Measurements from ENCODE around the gene PADI4. TPM values are rescaled to one million over a fixed set of nuclear protein-coding genes. Genes with fewer than 3 reads are reported as not detected.

The PADI4 gene
- total RNA-seq, 1 donor = 8.2 TPM

DNA sequence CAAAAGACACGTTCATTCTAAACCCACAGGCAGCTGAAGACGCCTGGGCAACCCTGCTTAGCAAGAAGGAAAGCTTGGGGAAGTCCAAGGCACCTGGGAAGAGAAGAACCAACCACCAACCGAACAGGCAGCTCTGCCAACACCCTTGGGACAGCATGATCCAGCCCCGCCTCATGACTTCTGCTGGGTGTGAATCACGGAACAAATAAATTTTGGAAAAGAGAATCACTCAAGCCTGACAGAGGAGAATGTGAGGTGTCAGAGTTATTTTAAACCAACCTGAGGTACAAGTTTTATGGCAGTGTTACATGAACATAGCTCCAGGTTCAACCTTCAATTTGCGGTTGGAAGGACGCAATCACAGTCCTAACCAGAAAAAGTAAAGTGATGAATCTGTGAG is 10.0 kb upstream of the PADI4 start:
- Histone ChIP-seq H3K9me3 (ENCODE audit: low read depth, low read length) (no peaks in the 10 kb centered on the region), H3K4me1 (ENCODE audit: insufficient read depth, low read length) (peaks cover 5% of the 10 kb centered on the region), H3K4me3 (ENCODE audit: low read length) (no peak overlapping the region), H3K27me3 (ENCODE audit: insufficient read depth, low read length) (peaks cover 2% of the 10 kb centered on the region)

DNA sequence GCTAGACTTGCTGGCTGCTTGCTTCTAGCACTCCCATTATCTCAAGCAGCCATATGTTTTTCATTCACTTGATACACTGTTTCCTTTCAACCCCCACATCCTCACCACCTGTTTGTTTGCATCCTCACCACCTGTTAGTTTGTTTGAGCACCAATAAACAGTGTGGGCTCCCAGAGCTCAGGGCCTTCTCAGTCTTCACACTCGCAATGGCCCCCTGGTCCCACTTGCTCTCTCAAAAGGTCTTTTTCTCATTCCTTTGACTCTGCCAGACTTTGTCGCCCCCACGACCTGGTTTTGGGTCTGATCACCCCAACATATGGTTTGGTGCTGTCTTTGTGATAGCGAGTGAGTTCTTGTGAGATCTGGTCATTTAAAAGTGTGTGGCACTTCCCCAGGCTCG is 6.2 kb upstream of the PADI4 start:
- H3K4me1 ChIP-seq (ENCODE audit: insufficient read depth, low read length) = peaks cover 43% of the 10 kb centered on the region
- H3K27me3 ChIP-seq (ENCODE audit: insufficient read depth, low read length) = no peaks in the 10 kb centered on the region
- H3K4me3 ChIP-seq (ENCODE audit: low read length) = no peak overlapping the region
- no peaks in the 10 kb centered on the region for H3K9me3 ChIP-seq (ENCODE audit: low read depth, low read length)

GRCh38 chr1:17304151-17304825 is 3.7 kb upstream of the PADI4 start:
- Histone ChIP-seq H3K9me3 (ENCODE audit: low read depth, low read length) (no peaks in the 10 kb centered on the region), H3K4me3 (ENCODE audit: low read length) (no peak overlapping the region), H3K27me3 (ENCODE audit: insufficient read depth, low read length) (no peaks in the 10 kb centered on the region), H3K4me1 (ENCODE audit: insufficient read depth, low read length) (peaks cover 68% of the 10 kb centered on the region)

DNA sequence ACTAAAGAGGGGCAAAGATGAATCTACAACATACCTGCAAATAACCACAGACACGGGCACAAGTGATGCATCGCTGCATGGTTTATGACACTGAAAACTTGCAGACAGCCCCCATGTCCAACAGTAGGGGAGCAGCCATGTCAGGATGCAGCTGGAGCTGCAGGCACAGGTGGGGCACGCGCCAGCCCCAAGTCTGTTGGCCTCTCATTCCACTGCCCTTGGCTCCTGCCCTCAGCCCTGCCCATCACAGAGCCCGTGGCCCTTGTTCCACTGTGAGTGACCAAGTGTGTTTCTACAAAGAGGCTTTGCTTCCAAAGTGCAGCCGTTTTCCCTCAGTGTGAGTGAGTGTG is 3.2 kb upstream of the PADI4 start:
- H3K9me3 ChIP-seq (ENCODE audit: low read depth, low read length) = no peaks in the 10 kb centered on the region
- peaks cover 73% of the 10 kb centered on the region for H3K4me1 ChIP-seq (ENCODE audit: insufficient read depth, low read length)
- H3K4me3 ChIP-seq (ENCODE audit: low read length) = no peak overlapping the region
- H3K27me3 ChIP-seq (ENCODE audit: insufficient read depth, low read length) = no peaks in the 10 kb centered on the region

GRCh38 chr1:17305576-17306095 is 2.4 kb upstream of the PADI4 start:
- peaks cover 81% of the 10 kb centered on the region for H3K4me1 ChIP-seq (ENCODE audit: insufficient read depth, low read length)
- no peak overlapping the region for H3K4me3 ChIP-seq (ENCODE audit: low read length)
- no peaks in the 10 kb centered on the region for H3K9me3 ChIP-seq (ENCODE audit: low read depth, low read length)
- no peaks in the 10 kb centered on the region for H3K27me3 ChIP-seq (ENCODE audit: insufficient read depth, low read length)

GRCh38 chr1:17306407-17306806 is 1.6 kb upstream of the PADI4 start:
- peaks cover 88% of the 10 kb centered on the region for H3K4me1 ChIP-seq (ENCODE audit: insufficient read depth, low read length)
- H3K27me3 ChIP-seq (ENCODE audit: insufficient read depth, low read length) = no peaks in the 10 kb centered on the region
- no peak overlapping the region for H3K4me3 ChIP-seq (ENCODE audit: low read length)

GRCh38 chr1:17306921-17307320 is 1.1 kb upstream of the PADI4 start:
- H3K4me1 ChIP-seq (ENCODE audit: insufficient read depth, low read length) = peaks cover 94% of the 10 kb centered on the region
- no peak overlapping the region for H3K4me3 ChIP-seq (ENCODE audit: low read length)
- no peaks in the 10 kb centered on the region for H3K27me3 ChIP-seq (ENCODE audit: insufficient read depth, low read length)
- H3K9me3 ChIP-seq (ENCODE audit: low read depth, low read length) = no peaks in the 10 kb centered on the region

More at GRCh38 chr1:17306407-17306806, 1.6 kb upstream of the PADI4 start:
- no peaks in the 10 kb centered on the region for H3K9me3 ChIP-seq (ENCODE audit: low read depth, low read length)

DNA sequence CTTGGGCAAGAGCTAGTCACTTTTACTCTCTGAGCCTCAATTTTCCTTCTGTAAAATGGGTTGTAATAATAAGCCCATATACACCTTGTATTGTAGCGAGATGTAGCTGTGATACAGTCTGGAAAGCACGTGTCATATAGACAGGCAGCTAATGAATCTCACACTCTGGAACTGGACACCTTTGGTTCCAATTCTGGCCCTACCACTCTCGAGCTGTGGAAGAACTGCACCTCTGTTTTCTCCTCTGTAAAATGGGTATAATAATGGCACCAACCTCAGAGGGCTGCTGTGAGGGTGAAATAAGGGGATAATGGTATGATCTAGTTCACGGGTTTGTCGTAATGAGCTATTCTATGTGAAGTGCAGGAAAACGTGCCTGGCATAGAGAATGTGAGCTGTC is 668 bp upstream of the PADI4 start:
- H3K4me3 ChIP-seq (ENCODE audit: low read length) = no peak overlapping the region
- H3K4me1 ChIP-seq (ENCODE audit: insufficient read depth, low read length) = peaks cover 98% of the 10 kb centered on the region
- no peaks in the 10 kb centered on the region for H3K9me3 ChIP-seq (ENCODE audit: low read depth, low read length)
- no peaks in the 10 kb centered on the region for H3K27me3 ChIP-seq (ENCODE audit: insufficient read depth, low read length)

DNA sequence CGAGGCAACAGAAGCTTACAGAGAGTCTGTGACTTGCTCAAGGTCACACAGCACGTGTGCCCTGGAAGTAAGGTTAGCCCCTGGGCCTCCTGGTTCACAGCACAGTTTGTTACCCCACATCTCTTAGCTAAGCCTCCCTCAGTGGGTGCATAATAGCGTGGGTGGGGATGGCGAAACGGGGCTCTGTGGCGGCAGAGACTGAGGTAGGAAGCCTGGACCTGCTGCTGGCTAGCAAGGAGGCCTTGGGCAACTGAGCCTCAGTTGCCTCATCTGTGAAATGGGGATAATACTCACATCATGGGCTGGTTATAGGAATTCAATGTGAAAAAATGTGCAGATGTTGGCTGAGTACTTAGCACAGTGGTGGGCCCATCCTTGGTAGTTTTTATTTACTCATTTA is 596 bp downstream of the PADI4 start:
- H3K9me3 ChIP-seq (ENCODE audit: low read depth, low read length) = no peaks in the 10 kb centered on the region
- H3K27me3 ChIP-seq (ENCODE audit: insufficient read depth, low read length) = no peaks in the 10 kb centered on the region
- H3K4me1 ChIP-seq (ENCODE audit: insufficient read depth, low read length) = peaks cover 93% of the 10 kb centered on the region
- peak overlapping the region; percentile 24 for H3K4me3 ChIP-seq (ENCODE audit: low read length)

DNA sequence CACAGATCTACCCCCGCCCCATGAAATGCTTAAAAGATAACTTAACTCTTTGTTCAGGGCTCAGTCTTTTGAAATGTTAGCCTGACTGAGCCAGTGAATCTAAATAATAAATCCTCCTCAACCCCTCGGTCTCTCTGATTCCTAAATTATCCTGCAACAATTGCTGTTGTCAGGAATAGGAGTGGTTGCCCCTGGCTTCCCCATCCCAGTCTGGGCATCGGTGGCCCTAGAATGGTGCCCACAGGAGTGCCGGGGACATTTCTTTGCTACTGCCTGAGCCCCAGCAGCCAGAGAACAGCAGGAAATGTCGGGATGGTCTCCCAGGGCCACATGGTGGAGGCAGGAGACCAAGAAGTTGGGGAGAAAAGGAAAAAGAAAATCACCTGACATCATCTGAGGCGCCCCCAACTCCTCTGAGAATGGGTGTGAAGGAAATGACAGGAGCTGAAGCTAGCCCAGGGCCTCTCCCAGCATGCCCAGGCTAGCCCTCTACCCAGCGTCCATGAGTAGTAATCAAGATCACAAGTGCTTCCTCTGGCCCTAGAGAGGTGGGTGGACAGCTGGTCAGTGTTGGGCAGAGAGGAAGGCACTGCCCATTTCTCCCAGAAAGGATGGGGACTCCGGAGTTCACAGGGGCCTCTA is 1.6 kb downstream of the PADI4 start:
- Histone ChIP-seq H3K4me3 (ENCODE audit: low read length) (peak overlapping the region; percentile 24), H3K27me3 (ENCODE audit: insufficient read depth, low read length) (no peaks in the 10 kb centered on the region), H3K4me1 (ENCODE audit: insufficient read depth, low read length) (peaks cover 84% of the 10 kb centered on the region), H3K9me3 (ENCODE audit: low read depth, low read length) (no peaks in the 10 kb centered on the region)

- no peaks in the 10 kb centered on the region for H3K9me3 ChIP-seq (ENCODE audit: low read depth, low read length)
- H3K4me3 ChIP-seq (ENCODE audit: low read length) = no peak overlapping the region
- no peaks in the 10 kb centered on the region for H3K27me3 ChIP-seq (ENCODE audit: insufficient read depth, low read length)
- peaks cover 78% of the 10 kb centered on the region for H3K4me1 ChIP-seq (ENCODE audit: insufficient read depth, low read length)
Measured at GRCh38 chr1:17310068-17310640, 2.2 kb downstream of the PADI4 start.

- peaks cover 42% of the 10 kb centered on the region for H3K4me1 ChIP-seq (ENCODE audit: insufficient read depth, low read length)
Measured at GRCh38 chr1:17313530-17314309, 5.7 kb downstream of the PADI4 start.

DNA sequence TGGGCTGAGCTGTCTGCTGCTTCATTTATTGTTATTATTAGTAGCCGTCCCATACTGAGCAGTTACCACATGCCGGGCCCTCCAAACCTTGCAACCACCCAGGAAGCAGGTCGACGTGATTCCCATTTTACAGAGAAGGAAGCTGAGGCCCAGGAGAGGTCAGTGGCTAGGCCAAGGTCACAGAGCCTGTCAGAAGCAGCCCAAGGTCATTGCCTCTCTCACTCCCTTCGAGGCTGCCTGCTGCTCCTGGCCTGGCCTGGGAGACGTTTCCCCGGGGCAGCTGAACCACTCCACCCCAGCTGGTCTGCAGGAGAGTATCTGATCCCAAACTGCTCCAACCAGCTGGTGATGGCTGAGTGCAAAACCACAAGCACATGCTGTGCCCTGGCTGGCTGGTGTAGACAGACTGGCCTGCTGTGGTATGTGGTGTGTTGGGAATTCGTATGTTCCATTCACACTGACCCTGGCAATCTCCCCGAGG is 6.5 kb downstream of the PADI4 start:
- Histone ChIP-seq H3K4me1 (ENCODE audit: insufficient read depth, low read length) (peaks cover 34% of the 10 kb centered on the region), H3K4me3 (ENCODE audit: low read length) (no peak overlapping the region), H3K27me3 (ENCODE audit: insufficient read depth, low read length) (no peaks in the 10 kb centered on the region), H3K9me3 (ENCODE audit: low read depth, low read length) (no peaks in the 10 kb centered on the region)

More at GRCh38 chr1:17313530-17314309, 5.7 kb downstream of the PADI4 start:
- no peaks in the 10 kb centered on the region for H3K9me3 ChIP-seq (ENCODE audit: low read depth, low read length)
- H3K4me3 ChIP-seq (ENCODE audit: low read length) = no peak overlapping the region
- no peaks in the 10 kb centered on the region for H3K27me3 ChIP-seq (ENCODE audit: insufficient read depth, low read length)

DNA sequence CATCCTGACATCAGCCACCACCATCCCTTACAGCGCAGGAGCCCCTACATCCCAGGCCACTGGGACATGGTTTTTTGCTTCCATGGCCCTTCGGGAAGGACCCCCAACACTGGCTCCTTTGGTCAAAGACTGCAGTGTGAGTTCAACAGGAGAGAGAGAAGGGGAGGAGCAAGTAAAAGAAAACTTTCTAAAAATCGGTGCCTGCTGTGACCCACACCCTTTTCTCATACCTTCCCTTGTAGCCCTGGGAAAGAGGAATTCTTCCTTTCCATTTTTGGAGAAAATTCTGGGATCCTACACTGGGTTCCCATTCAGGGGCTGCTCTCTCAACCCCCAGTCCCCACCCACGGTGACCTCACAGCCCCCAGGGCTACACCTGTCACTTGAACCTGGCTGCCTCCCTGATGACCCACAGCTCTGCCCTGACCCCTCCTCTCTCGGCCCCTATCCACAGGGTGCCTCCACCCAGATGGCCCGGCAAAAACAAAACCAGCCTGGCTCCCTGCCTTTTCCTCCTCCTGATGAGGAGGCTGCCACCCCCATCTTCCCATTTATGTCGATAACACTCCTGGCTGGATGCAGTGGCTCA is 7.6 kb downstream of the PADI4 start:
- Histone ChIP-seq H3K9me3 (ENCODE audit: low read depth, low read length) (no peaks in the 10 kb centered on the region), H3K27me3 (ENCODE audit: insufficient read depth, low read length) (no peaks in the 10 kb centered on the region), H3K4me3 (ENCODE audit: low read length) (no peak overlapping the region), H3K4me1 (ENCODE audit: insufficient read depth, low read length) (peaks cover 23% of the 10 kb centered on the region)

Measured in mononuclear cell (primary cell).